HG03060 (cell line): ENCODE data around the gene MORN5.

Experiments used
- ATAC-seq: cut with Tn5 transposase; IDR thresholded peaks from one replicate; pipeline ENCODE4 v1.9.1; 2021; ENCODE audit warnings: low read depth, moderate number of reproducible peaks; ENCODE audit not compliant: unreplicated experiment

Gene MORN5

DNA sequence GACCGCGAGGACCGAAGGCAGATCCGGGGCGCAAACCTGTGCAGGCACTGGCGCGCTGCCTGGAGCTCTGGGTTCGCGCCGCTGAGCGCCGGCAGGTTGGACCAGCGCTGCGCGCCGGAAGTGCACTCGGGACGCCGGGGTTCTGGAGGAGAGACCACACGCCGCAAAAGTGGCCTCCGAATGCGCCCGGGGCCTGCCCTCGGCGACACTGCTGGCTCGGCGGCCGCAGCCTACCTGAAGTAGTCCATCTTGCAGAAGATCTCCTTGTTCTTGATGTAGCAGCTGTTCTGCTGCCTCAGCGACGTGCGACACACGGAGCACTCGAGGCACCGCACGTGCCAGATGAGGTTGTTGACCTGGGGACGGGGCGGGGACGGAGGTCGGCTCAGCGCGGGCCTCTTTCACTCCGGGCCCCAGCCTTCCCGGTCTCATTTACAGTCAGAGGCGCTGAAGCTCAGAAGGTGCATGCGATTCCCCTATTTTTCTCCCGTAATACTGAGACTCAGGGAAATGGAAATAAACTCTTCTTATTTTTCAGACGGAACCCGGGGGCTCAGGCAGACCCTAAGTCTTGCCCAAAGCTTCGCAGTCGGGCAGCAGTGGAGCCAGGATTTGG lies 66.5 kb downstream of the MORN5 start:
- no peak for ATAC-seq

GRCh38 chr9:122226758-122227574 lies 67.3 kb downstream of the MORN5 start:
- no peak for ATAC-seq

- ATAC-seq = no peak
Observed at GRCh38 chr9:122227575-122227900, 67.8 kb downstream of the MORN5 start.

DNA sequence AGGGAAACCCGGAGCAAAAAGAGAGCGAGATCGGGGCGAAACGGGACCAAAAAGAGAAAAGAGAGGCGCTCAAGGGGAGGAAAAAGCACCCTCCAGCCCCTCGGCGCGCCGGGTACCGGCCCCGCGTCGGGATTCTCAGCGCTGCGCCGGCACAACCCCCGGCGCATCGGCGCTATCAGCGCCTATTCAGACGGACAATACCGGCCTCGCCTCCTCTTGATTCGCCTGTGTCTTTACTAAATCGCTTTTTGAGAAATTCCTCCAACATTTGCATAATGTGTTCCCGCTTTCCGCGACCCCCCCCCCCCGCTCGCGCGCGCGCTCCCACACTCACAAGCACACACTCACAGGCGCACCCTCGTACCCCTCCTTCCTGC lies 68.5 kb downstream of the MORN5 start:
- no peak for ATAC-seq

DNA sequence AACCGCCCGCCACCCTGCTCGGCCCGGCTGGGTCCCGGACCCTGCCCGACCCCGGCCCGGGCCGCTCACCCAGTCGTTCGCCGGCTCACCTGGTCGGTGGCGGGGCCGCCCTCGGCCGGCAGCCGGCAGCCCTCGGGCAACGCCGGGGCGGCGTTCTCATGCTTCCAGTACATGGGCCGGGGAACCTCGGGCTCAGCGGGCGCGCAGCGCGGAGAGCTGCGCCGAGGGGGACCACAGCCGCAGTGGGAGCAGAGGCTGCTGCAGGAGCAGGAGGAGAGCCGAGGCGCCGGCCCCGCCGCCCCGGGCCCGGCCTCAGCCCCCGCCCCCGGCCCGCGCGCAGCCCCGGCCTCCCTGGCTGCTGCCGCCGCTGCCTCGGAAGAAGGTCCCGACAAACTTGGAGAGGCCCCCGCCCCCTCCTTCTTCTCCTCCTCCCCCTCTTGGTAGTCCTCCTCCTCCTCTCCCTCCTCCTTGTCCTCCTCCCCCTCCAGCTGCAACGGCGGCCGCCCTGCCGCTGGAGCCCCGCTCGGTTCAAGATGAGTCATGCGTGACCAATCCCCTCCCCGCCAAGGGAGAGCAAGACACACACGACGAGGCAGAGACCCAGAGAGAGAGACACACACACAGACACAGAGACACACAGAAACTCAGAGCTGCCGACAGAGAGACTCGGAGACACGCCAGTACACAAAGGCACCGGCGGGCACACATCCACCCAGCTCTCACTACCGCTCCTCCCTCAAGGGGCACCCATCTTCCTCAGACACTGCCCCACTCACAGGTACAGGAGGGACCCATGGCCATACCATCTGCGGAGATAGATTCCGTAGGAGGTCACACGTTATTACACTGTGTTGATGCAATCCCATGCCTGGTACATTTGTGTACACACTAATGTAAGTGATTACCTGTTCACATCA lies 69.1 kb downstream of the MORN5 start, which contains the start of gene LHX6:
Gene LHX6, minus strand, starts transcription at position 390 of the 917 bp plus-strand sequence. Its CDS starts 217 bp downstream, at position 173.
- ATAC-seq = no peak

DNA sequence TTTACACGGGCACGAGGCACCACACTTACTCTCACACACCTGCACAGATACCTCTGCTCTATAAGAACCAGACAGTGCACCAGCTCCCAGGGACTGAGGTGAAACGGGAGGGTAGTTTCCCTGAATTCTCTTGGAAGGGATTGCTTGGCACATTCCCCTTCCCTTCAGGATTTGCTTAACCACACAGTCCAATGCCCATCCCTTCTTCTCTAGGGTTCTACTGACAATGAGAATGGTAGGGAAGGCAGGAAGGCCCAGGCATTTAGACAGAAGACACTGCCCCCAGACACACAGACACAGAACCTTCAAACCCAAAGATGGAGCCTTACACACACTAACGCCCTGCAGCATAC lies 69.8 kb downstream of the MORN5 start:
- ATAC-seq = no peak

DNA sequence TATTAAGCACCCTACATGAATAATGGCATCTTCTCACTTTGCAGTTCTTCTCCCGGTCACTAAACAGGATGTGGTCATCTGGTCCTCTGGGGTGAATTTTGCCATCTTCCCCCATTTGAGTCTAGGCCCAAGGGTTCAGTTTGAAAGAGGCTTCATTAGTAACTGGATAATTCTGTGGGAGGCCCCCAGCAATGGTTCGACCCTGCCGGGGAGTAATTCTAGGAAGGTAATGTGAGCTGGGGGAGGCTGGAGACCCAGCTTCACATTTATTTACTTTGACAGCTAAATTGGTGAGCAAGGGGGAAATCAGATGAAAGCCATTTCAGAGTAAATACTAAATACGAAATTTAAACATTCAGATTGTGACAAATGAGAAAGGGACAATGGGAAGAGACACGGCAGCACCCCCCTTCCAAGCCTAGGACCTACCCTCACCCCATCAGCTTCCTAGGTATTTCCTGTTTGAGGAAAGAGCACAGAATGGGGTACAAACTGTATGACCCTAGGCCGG lies 73.1 kb downstream of the MORN5 start:
- no peak for ATAC-seq

DNA sequence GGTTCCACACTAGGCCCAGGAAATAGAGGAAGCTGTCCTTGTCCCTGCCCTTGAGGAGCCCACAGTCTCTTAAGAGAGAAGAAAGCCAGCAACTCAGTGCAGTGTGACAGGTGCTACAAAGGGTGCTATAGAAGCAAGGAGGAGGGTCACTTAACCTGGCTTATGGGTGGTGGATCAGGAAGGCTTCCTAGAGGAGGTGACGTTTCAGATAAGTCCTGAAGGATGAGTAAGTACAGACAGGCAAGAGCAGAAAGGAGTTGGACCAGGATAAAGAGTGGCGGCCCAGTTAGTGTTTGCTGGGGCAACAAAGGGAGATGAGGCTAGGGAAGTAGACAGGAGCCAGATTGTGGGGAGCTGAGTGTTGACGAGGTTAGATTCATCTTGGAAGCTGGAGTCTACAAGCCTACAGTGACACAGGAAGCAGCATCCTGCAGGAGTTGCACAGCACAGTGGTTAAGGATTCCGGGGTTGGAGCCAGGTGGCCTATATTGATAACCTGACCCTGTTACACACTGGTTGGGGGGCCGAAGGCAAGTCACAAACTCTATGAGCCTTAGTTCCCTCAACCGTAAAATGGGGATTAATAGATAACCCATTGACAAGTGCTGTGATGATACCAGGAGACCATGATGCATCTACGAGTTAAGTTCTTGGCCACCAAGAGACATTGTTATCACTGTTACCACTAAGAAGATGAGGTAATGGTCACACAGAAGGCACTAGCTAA lies 74.5 kb downstream of the MORN5 start:
- ATAC-seq = no peak

DNA sequence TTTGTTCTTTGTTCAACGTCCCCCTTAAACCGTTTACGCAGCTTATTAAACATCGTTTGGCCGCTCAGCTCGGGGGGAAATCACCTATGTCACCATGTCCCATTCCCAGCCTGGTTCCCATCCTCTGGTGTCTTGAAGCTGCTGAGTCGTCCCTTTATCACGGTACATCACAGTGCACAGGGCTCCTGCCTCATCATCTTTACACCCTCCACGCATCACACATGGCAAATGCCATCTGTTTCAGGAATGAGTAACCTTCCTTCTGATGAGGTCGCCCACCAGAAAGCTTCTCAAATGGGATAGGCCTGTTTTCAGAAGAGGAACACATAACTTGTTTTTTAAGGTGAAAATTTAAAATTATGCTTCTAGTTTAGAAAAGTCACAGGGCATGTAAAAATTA lies 77.0 kb downstream of the MORN5 start:
- no peak for ATAC-seq

- ATAC-seq = no peak
Observed at GRCh38 chr9:122239722-122240121, 80.0 kb downstream of the MORN5 start.

- no peak for ATAC-seq
Observed at GRCh38 chr9:122244349-122244748, 84.6 kb downstream of the MORN5 start.

DNA sequence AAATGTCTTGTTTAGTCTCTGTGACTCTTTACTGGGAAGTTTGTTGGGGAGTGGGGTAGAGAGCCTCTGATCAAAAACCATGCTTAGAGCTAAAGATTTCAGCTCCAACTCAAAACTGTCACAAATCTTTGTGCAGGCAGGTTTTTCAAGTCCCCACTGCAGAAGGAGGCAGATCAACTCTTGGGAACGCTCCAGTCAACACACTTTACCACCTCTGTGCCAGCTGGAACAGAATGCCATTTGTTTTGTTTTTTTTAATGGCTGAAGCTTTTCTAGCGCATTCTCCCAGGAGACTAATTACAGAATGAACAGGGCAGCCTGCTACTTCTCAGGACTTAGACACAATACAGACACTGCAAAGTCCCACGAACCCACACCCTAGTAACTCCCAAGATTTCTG lies 87.0 kb downstream of the MORN5 start:
- no peak for ATAC-seq

GRCh38 chr9:122248448-122248865 lies 88.7 kb downstream of the MORN5 start:
- ATAC-seq = no peak
